CD4-positive, CD25-positive, alpha-beta regulatory T cell (primary cell): Measurements from ENCODE around the gene NF1. TPM values are rescaled to one million over a fixed set of nuclear protein-coding genes. Genes with fewer than 3 reads are reported as not detected.
A peak's percentile ranks its signal among the peaks of the same experiment; 100 is the strongest.

Experiments used
- ATAC-seq, 2 donors: fragments of 150-1000 bp; cut with Tn5 transposase; one replicate each; pipeline ENCODE4 v1.10.0; 2021; ENCODE audit warnings: low read depth in 2 of 2, moderate number of reproducible peaks in 2 of 2, moderate library complexity in 1 of 2
- DNase-seq, 3 donors: peaks; one replicate each; pipeline versions ENCODE4 v3.0.0 to v3.0.0-alpha.2; 2012 to 2022; ENCODE audit warnings: mixed read lengths in 1 of 3
- H3K27ac ChIP-seq: one replicate; pipeline ENCODE4 v1.7.0; 2013; ENCODE audit warnings: mild to moderate bottlenecking, low read length; ENCODE audit not compliant: insufficient read depth, poor library complexity, severe bottlenecking
- H3K27me3 ChIP-seq: one replicate; pipeline ENCODE4 v1.7.0; 2013; ENCODE audit warnings: low read length; ENCODE audit not compliant: control insufficient read depth, insufficient read depth
- H3K36me3 ChIP-seq: one replicate; pipeline ENCODE4 v1.7.0; 2013; ENCODE audit warnings: mild to moderate bottlenecking, low read length, moderate library complexity; ENCODE audit not compliant: control insufficient read depth, insufficient read depth
- H3K4me1 ChIP-seq: 2 replicates; pipeline ENCODE4 v1.7.0; 2013; ENCODE audit warnings: mild to moderate bottlenecking, low read length; ENCODE audit not compliant: insufficient read depth, control insufficient read depth, poor library complexity, severe bottlenecking
- H3K4me3 ChIP-seq: one replicate; pipeline ENCODE4 v1.7.0; 2013; ENCODE audit warnings: low read depth, mild to moderate bottlenecking, low read length, moderate library complexity
- H3K9me3 ChIP-seq, 2 experiments: 1 replicate in 1 of 2; 2 replicates in 1 of 2; pipeline ENCODE4 v1.7.0; 2013; ENCODE audit warnings: low read length in 2 of 2, mild to moderate bottlenecking in 1 of 2, moderate library complexity in 1 of 2; ENCODE audit not compliant: control insufficient read depth in 2 of 2
- H3K27ac Mint-ChIP-seq, 3 donors: one replicate each; pipeline ENCODE4 v1.8.0; 2020 to 2022; ENCODE audit warnings: mild to moderate bottlenecking in 3 of 3, mixed read lengths in 3 of 3, moderate library complexity in 2 of 3
- H3K27me3 Mint-ChIP-seq: one replicate; pipeline ENCODE4 v1.8.0; 2022; ENCODE audit warnings: mild to moderate bottlenecking, mixed read lengths
- H3K36me3 Mint-ChIP-seq: one replicate; pipeline ENCODE4 v1.8.0; 2020; ENCODE audit warnings: mixed read lengths
- H3K4me1 Mint-ChIP-seq, 4 donors: one replicate each; pipeline ENCODE4 v1.8.0; 2020 to 2022; ENCODE audit warnings: mixed read lengths in 4 of 4, mild to moderate bottlenecking in 1 of 4
- H3K4me3 Mint-ChIP-seq, 4 donors: one replicate each; pipeline ENCODE4 v1.8.0; 2020 to 2022; ENCODE audit warnings: mild to moderate bottlenecking in 4 of 4, mixed read lengths in 4 of 4, moderate library complexity in 3 of 4
- H3K9me3 Mint-ChIP-seq, 7 donors: one replicate each; pipeline ENCODE4 v1.8.0; 2020 to 2022; ENCODE audit warnings: mixed read lengths in 7 of 7, mild to moderate bottlenecking in 3 of 7, moderate library complexity in 2 of 7
- polyA plus RNA-seq, 4 donors: library from polyadenylated mRNA; unstranded; fragments of 300-500 nt; fragmentation: Illumina TruSeq; gene quantifications; one replicate each; pipeline ENCODE4 v1.2.3, GENCODE V29; 2021
- total RNA-seq: library from RNA; stranded (reverse); gene quantifications from one replicate; pipeline ENCODE4 v1.2.3, GENCODE V29; 2022

NF1 gene
- total and polyA plus RNA-seq, 5 donors from 2014 or later, result 19.7 to 47.3 (median 40.8) TPM

- Histone ChIP-seq H3K27ac (no peak overlapping the region), H3K4me3 (no peak overlapping the region), H3K9me3 (no peaks in the 10 kb centered on the region), H3K36me3 (peaks cover 69% of the 10 kb centered on the region), H3K4me1 (no peaks in the 10 kb centered on the region), H3K27me3 (no peaks in the 10 kb centered on the region)
- peaks cover 50% of the 10 kb centered on the region for H3K36me3 Mint-ChIP-seq
- no peak overlapping the region for H3K27ac Mint-ChIP-seq
- DNase-seq (no peak), ATAC-seq (no peak)
- no peaks in the 10 kb centered on the region for H3K9me3 Mint-ChIP-seq
- H3K4me1 Mint-ChIP-seq, result no peaks in the 10 kb centered on the region
- no peak overlapping the region for H3K4me3 Mint-ChIP-seq
- no peaks in the 10 kb centered on the region for H3K27me3 Mint-ChIP-seq
Observed at GRCh38 chr17:31355935-31356334, 261.2 kb downstream of the NF1 start.

GRCh38 chr17:31357091-31357490 lies 262.3 kb downstream of the NF1 start:
- no peak overlapping the region for H3K27ac Mint-ChIP-seq
- H3K9me3 ChIP-seq, result no peaks in the 10 kb centered on the region
- H3K9me3 Mint-ChIP-seq, result no peaks in the 10 kb centered on the region
- peaks cover 0 to 2% (median 0%) of the 10 kb centered on the region in 4 donors for H3K4me1 Mint-ChIP-seq
- no peaks in the 10 kb centered on the region for H3K4me1 ChIP-seq
- H3K27me3 Mint-ChIP-seq, result no peaks in the 10 kb centered on the region
- no peak overlapping the region for H3K27ac ChIP-seq
- no peaks in the 10 kb centered on the region for H3K27me3 ChIP-seq
- H3K4me3 Mint-ChIP-seq, result no peak overlapping the region
- ATAC-seq (no peak), DNase-seq (no peak)
- no peak overlapping the region for H3K4me3 ChIP-seq
- peaks cover 50% of the 10 kb centered on the region for H3K36me3 Mint-ChIP-seq
- H3K36me3 ChIP-seq, result peaks cover 75% of the 10 kb centered on the region

GRCh38 chr17:31357839-31358394 lies 263.1 kb downstream of the NF1 start:
- Histone ChIP-seq H3K4me3 (no peak overlapping the region), H3K4me1 (no peaks in the 10 kb centered on the region), H3K27me3 (no peaks in the 10 kb centered on the region), H3K9me3 (no peaks in the 10 kb centered on the region), H3K36me3 (peaks cover 75% of the 10 kb centered on the region), H3K27ac (no peak overlapping the region)
- Mint-ChIP-seq H3K27ac (no peak overlapping the region), H3K4me3 (no peak overlapping the region), H3K27me3 (no peaks in the 10 kb centered on the region), H3K4me1 (peaks cover 0 to 2% (median 0%) of the 10 kb centered on the region in 4 donors), H3K9me3 (no peaks in the 10 kb centered on the region), H3K36me3 (peaks cover 57% of the 10 kb centered on the region)
- ATAC-seq (no peak), DNase-seq (no peak)

GRCh38 chr17:31364012-31364411 lies 269.2 kb downstream of the NF1 start:
- Histone ChIP-seq H3K27me3 (no peaks in the 10 kb centered on the region), H3K36me3 (peaks cover 63% of the 10 kb centered on the region), H3K4me3 (no peak overlapping the region), H3K27ac (no peak overlapping the region), H3K9me3 (no peaks in the 10 kb centered on the region), H3K4me1 (no peaks in the 10 kb centered on the region)
- Mint-ChIP-seq H3K4me3 (no peak overlapping the region), H3K27me3 (no peaks in the 10 kb centered on the region), H3K27ac (no peak overlapping the region), H3K9me3 (no peaks in the 10 kb centered on the region), H3K36me3 (peaks cover 36% of the 10 kb centered on the region), H3K4me1 (peaks cover 0 to 7% (median under 1%) of the 10 kb centered on the region in 4 donors)
- DNase-seq (no peak), ATAC-seq (no peak)

GRCh38 chr17:31366088-31366487 lies 271.3 kb downstream of the NF1 start:
- Mint-ChIP-seq H3K27ac (no peak overlapping the region), H3K4me3 (no peak overlapping the region), H3K27me3 (no peaks in the 10 kb centered on the region), H3K36me3 (peaks cover 25% of the 10 kb centered on the region), H3K9me3 (no peaks in the 10 kb centered on the region), H3K4me1 (peaks cover 3 to 8% (median 4%) of the 10 kb centered on the region in 4 donors)
- H3K36me3 ChIP-seq, result peaks cover 54% of the 10 kb centered on the region
- ATAC-seq (no peak), DNase-seq (no peak)
- no peaks in the 10 kb centered on the region for H3K4me1 ChIP-seq
- H3K4me3 ChIP-seq, result no peak overlapping the region
- no peaks in the 10 kb centered on the region for H3K27me3 ChIP-seq
- no peak overlapping the region for H3K27ac ChIP-seq
- H3K9me3 ChIP-seq, result no peaks in the 10 kb centered on the region

GRCh38 chr17:31369266-31369665 lies 274.5 kb downstream of the NF1 start:
- H3K4me3 Mint-ChIP-seq, result no peak overlapping the region
- H3K27me3 Mint-ChIP-seq, result no peaks in the 10 kb centered on the region
- ATAC-seq (no peak), DNase-seq (no peak)
- H3K36me3 Mint-ChIP-seq, result peaks cover 27% of the 10 kb centered on the region
- no peaks in the 10 kb centered on the region for H3K9me3 Mint-ChIP-seq
- Histone ChIP-seq H3K9me3 (no peaks in the 10 kb centered on the region), H3K4me3 (no peak overlapping the region), H3K4me1 (peaks cover 5% of the 10 kb centered on the region), H3K27me3 (no peaks in the 10 kb centered on the region), H3K36me3 (peaks cover 45% of the 10 kb centered on the region), H3K27ac (no peak overlapping the region)
- H3K4me1 Mint-ChIP-seq, result peaks cover 10 to 33% (median 23%) of the 10 kb centered on the region in 4 donors
- H3K27ac Mint-ChIP-seq, result peak overlapping the region; percentile 30 to 85 (median 57)

- Histone ChIP-seq H3K4me3 (no peak overlapping the region), H3K9me3 (no peaks in the 10 kb centered on the region), H3K27me3 (no peaks in the 10 kb centered on the region), H3K36me3 (peaks cover 38% of the 10 kb centered on the region), H3K27ac (no peak overlapping the region), H3K4me1 (peaks cover 5% of the 10 kb centered on the region)
- peaks cover 10 to 34% (median 23%) of the 10 kb centered on the region in 4 donors for H3K4me1 Mint-ChIP-seq
- H3K4me3 Mint-ChIP-seq, result no peak overlapping the region
- H3K27ac Mint-ChIP-seq, result peak overlapping the region in 2 of 3 donors; percentile 26 to 73
- H3K27me3 Mint-ChIP-seq, result no peaks in the 10 kb centered on the region
- H3K36me3 Mint-ChIP-seq, result peaks cover 27% of the 10 kb centered on the region
- ATAC-seq, result no peak
- no peaks in the 10 kb centered on the region for H3K9me3 Mint-ChIP-seq
- DNase-seq, result peak in 1 of 3 donors; percentile 22
Observed at GRCh38 chr17:31371511-31372097, 276.8 kb downstream of the NF1 start.
